Epidermal melanocyte (primary cell): ENCODE measurements around the gene CRIM1.
"Not testable (repeated sequence)": the region's sequence is repeated elsewhere in the genome, so short reads cannot be mapped to it uniquely, and the experiment has no call there.

Experiments
- DNase-seq: peaks from one replicate; pipeline ENCODE4 v3.0.0; 2011; ENCODE audit warnings: low spot score; ENCODE audit not compliant: insufficient read length

Gene CRIM1, protein sequence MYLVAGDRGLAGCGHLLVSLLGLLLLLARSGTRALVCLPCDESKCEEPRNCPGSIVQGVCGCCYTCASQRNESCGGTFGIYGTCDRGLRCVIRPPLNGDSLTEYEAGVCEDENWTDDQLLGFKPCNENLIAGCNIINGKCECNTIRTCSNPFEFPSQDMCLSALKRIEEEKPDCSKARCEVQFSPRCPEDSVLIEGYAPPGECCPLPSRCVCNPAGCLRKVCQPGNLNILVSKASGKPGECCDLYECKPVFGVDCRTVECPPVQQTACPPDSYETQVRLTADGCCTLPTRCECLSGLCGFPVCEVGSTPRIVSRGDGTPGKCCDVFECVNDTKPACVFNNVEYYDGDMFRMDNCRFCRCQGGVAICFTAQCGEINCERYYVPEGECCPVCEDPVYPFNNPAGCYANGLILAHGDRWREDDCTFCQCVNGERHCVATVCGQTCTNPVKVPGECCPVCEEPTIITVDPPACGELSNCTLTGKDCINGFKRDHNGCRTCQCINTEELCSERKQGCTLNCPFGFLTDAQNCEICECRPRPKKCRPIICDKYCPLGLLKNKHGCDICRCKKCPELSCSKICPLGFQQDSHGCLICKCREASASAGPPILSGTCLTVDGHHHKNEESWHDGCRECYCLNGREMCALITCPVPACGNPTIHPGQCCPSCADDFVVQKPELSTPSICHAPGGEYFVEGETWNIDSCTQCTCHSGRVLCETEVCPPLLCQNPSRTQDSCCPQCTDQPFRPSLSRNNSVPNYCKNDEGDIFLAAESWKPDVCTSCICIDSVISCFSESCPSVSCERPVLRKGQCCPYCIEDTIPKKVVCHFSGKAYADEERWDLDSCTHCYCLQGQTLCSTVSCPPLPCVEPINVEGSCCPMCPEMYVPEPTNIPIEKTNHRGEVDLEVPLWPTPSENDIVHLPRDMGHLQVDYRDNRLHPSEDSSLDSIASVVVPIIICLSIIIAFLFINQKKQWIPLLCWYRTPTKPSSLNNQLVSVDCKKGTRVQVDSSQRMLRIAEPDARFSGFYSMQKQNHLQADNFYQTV

DNA sequence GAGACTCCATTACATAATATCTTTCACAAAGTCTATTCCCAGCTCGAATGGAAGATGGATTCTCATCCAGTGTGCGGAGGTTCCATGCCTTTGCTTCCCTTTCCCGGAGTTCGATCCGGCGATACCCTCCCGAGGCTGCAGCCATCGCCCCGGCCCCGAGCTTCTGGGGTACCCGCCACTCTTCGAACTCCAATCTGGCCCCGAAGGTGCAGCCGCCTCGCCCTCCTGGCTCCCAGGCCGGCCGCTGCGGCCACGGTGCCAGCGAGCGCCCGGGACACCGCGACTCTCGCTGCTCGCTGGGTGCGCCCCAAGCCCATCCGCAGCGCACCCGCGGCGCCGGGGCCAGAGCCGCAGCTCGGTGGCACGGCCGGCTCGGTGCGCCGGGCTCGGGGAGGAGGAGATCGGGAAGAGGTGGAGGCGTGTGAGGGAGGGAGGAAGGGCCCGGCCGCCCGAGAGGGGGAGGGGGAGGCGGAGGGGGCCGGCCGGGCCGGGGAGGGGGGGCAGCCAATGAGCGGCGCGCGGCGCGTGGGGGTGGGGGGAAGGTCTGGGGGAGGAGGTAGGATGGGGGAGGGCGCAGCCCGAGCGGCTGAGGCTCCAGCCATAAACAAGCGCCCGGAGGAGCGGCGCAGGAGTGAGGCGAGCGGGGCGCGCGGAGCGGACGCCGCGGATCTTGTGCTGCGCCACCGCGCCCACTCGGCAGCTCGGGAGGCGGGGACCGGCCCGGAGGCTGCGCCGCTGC lies at the start of gene CRIM1:
Gene CRIM1, plus strand, starts transcription at position 628 of the 739 bp plus-strand sequence. CDS start 515 bp downstream, outside the sequence.
- peak; percentile 51 for DNase-seq

DNA sequence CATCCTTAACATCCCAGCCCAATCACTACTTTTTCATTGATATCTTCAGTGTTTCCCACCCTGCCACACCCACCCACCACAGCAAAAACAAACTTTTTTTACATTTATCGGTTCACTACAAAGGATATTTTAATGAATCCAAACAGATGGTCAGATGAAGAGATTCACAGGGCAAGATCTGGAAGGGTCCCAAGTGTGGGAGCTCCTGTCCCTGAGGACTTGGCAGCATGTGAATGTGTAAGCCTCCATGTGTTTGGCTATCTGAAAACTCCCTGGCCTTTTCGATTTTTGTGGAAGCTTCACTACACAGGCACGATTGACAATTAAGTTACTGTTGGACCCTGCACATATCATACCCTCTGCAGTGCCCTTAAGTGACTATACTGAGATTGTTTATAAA lies 48.1 kb upstream of the CRIM1 start:
- no peak for DNase-seq

DNA sequence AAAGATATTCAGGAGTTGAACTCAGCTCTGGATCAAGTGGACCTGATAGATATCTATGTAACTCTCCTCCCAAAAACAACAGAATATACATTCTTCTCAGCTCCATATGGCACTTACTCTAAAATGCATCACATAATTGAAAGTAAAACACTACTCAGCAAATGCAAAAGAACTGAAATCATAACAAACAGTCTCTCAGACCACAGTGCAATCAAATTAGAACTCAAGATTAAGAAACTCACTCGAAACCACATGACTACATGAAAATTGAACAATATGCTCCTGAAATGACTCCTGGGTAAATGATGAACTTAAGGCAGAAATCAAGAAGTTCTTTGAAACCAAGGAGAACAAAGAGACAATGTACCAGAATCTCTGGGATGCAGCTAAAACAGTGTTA lies 45.1 kb upstream of the CRIM1 start:
- DNase-seq, result not testable (repeated sequence)

DNA sequence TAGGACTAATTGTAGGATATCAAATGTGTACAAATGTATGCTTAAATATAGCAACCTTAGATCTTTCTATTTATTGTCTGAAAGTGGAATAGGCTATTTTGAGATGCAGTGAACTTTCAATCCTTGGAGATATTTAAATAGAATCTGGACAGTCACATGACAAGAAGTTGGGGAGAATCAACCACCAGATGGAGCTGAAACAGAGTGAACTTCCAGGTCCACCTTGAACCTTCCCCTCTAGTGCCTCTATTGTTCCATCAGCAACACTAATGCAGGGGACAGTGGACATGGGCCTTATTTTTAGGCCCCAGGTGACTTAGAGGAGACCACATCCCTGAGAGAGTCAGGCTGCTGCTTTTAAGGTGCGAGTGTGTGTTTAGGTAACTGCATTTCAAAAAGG lies 37.0 kb upstream of the CRIM1 start:
- DNase-seq, result no peak

DNA sequence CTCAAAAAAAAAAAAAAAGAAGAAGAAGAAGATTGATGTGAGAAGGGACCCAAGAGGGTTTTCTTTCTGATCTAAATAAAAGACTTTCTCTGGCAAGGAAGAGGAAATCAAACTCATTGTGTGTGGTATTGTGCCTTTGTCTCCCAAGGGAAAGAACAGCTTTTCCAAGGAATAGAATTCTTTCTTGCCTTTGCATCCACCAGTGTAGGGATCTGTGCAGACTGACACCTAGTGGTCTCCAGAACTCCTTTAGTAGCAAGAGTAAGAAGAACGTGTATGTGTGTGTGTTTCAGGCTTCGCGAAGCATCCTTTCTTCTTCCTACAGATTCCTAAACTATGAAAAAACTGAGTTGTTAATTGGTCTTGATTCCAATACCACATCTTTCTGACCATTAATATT lies 33.5 kb upstream of the CRIM1 start:
- peak; percentile 40 for DNase-seq

DNA sequence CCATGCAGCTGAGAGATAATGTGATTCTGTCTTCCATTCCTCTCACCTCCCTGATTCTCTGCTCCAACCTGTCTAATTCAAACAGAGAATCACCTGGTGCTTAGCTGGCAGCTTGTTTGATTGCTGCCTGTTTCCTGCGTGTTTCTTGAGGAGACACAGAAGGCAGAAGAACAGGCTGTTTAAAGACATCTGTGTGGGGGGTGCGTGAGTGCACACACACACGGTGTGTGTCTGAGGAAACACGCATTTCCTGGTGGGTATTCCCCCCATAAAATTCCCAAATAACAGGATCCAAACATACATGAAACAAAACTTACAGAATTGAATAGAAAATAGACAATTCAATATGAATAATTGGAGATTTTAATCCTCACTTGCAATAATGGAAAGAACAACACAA lies 29.3 kb upstream of the CRIM1 start:
- DNase-seq, result no peak

DNA sequence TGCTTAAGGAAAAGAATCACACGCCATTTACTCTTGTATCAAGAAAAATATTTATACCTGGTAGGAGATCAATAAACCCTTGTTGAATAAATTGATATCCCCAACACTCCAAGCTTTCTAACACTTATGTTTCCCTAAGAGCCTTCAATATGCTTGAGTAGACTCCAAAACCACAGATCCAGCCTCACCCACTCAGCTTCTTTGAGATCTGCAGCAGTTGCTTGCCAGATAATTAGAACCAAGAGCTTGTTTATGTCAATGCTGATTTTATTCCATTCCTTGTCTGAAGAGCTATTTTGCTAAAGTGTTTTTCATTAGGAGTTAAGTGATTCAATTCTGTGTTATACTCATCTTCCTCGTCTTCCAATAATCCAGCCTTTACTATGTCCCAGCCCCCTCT lies 26.3 kb upstream of the CRIM1 start:
- DNase-seq, result no peak

DNA sequence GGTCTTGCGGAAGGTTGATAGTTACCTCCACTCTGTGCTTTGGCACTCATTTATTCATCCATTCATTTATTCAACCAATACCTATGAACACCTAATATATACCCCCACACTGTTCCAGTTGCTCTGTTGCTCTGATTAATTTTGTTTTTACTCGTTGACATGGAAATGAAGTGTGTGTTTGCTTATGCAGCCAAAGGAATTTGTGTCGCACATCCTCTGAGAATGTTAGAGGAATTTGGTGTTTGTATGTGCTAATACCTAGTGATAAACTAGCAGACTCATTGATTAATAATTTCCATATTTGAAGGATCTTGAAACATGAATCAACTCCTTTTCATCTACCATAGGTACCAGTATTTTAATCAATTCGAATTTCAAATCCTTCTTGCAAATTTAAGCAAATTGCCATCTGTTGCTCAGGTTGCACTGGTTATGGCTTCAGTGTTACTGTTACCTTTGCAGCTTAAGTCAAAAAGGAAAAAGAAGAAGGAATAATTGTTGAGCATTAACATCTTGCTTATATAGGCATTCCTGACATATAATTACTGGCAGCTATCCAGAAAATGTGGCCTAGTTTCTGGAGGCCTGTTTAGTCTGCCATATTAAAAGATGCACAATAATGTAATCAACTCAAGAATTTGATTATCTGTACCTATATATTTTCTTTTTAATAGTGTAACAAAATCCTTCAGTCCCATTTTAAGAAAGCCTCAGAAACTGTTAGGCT lies 25.7 kb upstream of the CRIM1 start:
- DNase-seq, result no peak

DNA sequence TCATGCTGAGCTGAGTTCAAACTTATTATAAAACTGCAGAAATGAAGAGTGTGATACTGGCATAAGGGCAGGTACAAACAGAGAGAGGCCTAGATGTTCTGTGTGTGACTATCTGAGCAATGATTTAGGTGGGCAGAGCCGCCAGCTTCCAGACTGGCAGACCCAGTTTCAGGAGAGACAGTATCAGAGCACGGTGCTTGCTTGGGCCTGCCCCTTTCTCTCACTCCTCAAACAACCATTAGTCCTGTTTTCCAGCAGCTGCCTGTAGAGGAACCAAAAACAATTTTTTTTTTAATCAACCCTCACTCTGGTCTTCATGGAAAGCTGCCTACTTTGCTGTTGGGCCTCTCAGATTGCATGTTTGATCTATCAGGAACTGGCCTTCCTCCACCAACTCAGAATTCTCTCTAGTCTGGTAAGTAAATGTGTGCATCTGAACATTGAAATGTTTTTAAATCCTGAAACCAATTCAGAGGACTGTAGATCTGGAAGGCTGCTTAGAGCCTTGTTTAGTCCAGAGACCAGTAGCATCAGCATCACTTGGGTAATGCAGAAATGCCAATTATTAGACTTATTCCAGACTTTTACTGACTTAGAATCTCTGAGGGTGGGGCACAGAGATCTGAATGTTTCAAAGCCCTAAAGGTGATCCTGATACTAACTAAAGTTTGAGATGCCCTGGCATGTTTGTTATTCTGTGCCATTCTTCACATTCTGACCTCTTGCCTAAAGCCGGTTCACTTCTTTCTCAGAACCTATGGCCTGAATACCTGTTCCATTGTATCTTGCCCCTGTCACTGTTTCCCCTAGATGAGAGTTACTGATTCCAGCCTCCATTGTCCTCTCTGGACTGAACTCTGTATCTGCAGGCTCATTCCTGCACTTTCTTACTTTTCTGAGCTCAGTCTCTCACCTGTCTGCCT lies 24.8 kb upstream of the CRIM1 start:
- DNase-seq, result no peak

DNA sequence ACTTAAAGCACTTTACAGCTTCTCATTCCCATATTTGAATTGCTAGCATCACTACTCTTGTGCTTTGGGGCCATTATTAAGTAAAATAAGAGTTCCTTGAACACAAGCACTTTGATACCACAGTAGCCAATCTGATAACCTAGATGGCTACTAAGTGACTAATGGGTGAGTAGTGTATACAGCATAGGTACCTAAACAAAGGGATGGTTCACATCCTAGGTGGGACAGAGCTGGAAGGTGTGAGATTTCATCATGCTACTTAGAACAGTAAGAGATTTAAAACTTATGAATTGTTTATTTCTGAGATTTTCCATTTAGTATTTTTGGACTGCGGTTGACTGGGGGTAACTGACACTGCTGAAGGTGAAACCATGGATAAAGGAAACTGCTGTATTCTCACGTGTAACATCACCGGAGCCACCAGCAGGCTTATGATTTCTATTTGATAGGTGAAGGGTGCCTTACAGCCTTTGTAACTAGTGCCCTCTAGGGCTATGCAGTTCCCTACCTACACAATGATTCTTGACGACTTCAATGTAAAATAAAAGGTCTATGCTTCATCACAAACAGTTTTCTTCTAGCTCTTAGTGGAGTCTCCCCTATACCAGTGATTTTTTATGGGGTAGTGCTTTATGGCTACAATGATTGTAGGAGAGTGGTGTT lies 22.1 kb upstream of the CRIM1 start:
- no peak for DNase-seq

DNA sequence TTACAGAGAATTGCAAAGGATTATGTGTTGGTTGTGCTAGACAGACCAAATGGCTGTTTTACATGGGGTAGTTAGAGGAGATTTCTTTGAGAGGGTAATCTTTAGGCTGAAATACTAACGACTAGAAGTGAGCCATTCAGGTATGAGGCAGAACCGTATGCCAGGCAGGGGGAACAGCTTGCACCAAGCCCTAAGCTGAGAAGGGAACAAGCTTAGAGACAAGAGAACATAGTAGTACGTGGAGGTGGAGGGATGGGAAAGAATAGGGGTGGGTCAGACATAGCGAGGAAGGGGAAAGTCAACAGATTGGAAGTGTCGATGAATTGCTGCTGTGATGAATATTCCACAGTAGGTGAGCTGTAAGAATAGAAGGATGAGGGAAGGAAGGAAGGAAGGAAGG lies 20.0 kb upstream of the CRIM1 start:
- DNase-seq, result no peak

DNA sequence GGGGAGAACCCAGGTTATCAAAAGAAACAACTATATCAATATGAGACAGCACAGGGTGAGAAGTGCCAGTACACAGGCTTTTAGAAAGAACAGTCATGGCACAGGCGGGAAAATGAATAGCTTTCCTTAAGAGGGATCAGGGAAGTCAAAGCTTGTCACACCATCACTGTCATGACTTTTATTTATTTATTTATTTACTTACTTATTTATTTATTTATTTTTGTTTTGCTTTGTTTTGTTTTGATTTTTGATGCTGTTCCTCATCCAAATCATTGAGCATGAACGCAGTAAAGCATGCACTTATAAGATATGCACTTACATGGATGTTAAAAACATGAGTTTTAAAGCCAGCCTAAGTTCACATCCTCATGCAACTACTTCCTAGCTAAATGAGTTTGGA lies 19.3 kb upstream of the CRIM1 start:
- DNase-seq, result no peak

DNA sequence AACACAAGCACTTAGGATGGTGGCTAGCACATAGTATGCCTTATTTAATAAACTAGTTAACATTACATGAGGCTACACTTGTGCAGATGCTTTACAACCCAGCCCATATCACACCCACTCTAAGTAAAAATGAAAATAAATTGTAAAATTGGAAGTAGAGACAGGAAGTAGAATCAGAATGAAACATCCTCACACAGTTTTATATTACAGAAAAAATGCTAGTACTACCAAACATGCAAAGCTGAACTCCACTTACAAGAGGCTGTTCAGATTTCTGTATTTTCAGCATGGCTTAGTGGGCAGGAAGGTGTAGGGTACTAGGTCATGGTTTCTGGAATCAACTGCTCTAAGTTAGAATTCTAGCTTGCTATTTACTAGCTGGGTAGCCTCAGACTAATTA lies 18.2 kb upstream of the CRIM1 start:
- no peak for DNase-seq

DNA sequence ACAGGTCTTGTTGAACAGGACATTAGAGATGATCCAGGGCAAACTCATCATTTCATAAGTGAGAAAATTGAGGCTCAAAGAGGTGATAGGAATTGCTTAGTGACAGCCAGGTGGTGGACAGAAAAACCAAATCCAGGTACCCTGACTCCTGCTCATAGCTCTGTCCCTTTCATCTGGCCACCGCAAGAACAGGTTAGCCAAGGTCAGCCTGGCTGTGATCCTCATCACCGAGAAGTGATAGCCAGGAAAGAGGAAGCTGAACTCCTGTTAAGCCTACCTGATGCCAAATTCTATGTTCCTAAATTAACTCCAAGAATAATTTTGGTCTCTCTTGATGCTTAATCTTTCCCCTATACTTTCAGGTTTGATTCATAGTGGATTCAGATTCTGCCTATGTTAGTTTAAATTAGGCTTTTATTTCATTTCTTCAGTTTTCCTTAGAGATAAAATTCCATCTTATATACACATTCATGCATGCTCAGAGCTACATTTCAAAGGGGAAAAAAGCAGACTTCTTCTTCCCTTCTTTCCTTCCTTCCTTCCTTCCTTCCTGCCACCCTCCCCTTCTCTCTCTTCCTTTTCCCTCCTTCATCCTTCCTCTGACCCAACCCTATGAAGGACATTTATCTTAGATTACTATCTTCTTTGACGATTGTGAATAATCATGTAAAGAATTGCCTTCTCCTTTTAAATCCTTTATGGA lies 17.3 kb upstream of the CRIM1 start:
- no peak for DNase-seq

DNA sequence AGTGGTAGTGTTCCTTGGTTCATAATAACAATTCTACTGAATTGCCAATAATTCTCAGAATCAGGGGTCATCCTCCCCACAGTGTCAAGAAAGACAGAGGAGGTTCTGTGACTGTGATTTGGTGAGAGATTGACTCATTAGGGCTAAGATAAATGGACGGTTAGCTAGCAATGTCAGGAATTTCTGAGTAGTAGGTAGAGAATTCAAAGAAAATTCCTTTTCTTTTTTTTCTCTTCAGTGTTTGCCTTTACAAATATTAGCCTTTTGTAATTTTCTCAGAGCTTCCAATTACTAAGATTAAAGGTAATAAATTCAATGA lies 16.8 kb upstream of the CRIM1 start:
- DNase-seq, result no peak

DNA sequence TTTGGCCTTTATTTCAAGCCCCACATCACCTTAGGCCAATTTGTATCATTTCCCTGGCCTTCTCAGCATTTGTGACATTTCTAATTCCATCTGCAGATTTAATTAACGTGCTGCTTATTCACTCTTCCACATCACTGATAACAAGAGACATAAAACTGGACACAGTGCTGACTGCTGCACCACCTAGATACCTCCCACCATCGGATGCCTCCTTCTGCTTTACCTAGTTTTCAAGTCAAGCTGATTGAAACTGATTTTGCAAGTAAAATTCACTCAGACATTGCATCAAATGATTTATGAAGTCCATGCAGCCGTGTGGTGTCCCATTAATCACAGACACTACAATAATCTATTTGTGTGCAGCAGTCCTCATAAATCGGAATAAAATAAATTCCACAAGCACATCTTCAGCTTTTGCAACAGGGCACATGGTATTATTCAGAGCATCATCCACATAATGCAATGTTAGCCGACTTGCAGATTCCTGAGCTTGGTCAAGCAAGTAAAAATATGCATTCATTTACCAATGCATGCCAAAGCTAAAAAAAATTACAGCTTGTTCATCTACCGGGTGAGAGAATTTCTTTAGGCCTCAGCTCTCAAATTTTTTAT lies 15.9 kb upstream of the CRIM1 start:
- no peak for DNase-seq

DNA sequence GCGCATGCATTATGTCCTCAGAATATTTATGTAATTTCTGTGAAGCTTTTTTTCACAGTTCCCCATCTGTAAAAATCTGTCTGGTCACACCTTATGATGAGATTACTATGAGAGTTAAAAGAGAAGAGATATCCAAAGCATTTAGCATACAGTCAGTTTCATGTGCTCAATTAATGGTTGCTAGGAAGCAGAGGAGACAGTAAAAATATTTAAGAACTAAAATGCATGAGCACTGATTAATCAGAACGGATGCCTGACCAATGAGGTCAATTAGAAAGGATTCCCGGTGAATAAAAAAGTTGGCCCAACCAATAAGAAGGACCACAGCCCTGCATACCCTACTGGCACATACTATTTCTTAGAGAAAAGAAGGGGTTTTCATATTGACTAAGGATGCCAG lies 12.0 kb upstream of the CRIM1 start:
- no peak for DNase-seq

DNA sequence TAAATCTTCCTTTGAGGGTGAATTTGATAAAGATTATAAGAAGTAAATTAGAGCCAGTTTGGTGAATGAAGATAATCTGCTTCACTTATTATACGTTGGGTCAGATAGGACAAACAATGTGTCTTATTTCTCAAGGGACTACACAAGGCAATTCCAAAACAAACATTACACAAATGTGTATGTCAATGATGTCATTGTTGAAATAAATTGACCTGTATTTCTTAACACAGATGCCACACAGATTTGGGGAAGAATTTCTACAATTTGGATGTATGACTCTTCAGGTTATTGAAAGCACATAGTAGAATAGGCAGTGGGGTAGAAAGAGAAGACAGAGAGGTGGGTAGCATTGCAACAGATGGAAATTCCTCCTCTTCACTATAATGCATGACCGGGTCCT lies 6.9 kb upstream of the CRIM1 start:
- no peak for DNase-seq
